KMS-11 (cell line): Measurements from ENCODE around the gene TMEFF2.

Experiments used
- H2AFZ ChIP-seq: fragments of 200-600 bp; sonication (generic); 2 replicates; pipeline ENCODE4 v1.6.1; 2016; ENCODE audit warnings: antibody characterized with exemption, mixed run types, low read depth
- H3K27ac ChIP-seq: fragments of 200-600 bp; sonication (generic); 2 replicates; pipeline ENCODE4 v1.6.1; 2016; ENCODE audit warnings: mild to moderate bottlenecking, mixed run types
- H3K27me3 ChIP-seq: fragments of 200-600 bp; sonication (generic); 2 replicates; pipeline ENCODE4 v1.6.1; 2017; ENCODE audit warnings: mild to moderate bottlenecking, low read depth, mixed run types, moderate library complexity; ENCODE audit not compliant: insufficient read depth
- H3K36me3 ChIP-seq: fragments of 200-600 bp; sonication (generic); 2 replicates; pipeline ENCODE4 v1.6.1; 2017; ENCODE audit warnings: mild to moderate bottlenecking, mixed run types; ENCODE audit not compliant: insufficient read depth
- H3K4me1 ChIP-seq: fragments of 200-600 bp; sonication (generic); 2 replicates; pipeline ENCODE4 v1.6.1; 2016; ENCODE audit warnings: mild to moderate bottlenecking, low read depth, mixed run types; ENCODE audit not compliant: poor library complexity, severe bottlenecking
- H3K4me2 ChIP-seq: fragments of 200-600 bp; sonication (generic); 2 replicates; pipeline ENCODE4 v1.7.0; 2016; ENCODE audit warnings: mild to moderate bottlenecking, mixed run types
- H3K4me3 ChIP-seq: fragments of 200-600 bp; sonication (generic); IDR thresholded peaks from 2 replicates; pipeline ENCODE4 v1.6.1; 2017; ENCODE audit warnings: low read depth, low read length, mixed read lengths; ENCODE audit not compliant: insufficient read depth
- H3K79me2 ChIP-seq: fragments of 200-600 bp; sonication (generic); 2 replicates; pipeline ENCODE4 v1.6.1; 2016; ENCODE audit warnings: low read depth, mixed run types; ENCODE audit not compliant: insufficient read depth
- H3K9ac ChIP-seq: fragments of 200-600 bp; sonication (generic); 2 replicates; pipeline ENCODE4 v1.6.1; 2016; ENCODE audit warnings: mild to moderate bottlenecking, mixed run types
- H4K20me1 ChIP-seq: fragments of 200-600 bp; sonication (generic); 2 replicates; pipeline ENCODE4 v1.6.1; 2016; ENCODE audit warnings: mild to moderate bottlenecking, mixed run types; ENCODE audit not compliant: insufficient read depth
- TF ChIP-seq, protein P1 (sequence below): fragments of 200-600 bp; sonication (generic); conservative IDR thresholded peaks from 2 replicates; pipeline ENCODE4 v1.6.1; 2017; ENCODE audit warnings: low read depth, mild to moderate bottlenecking, antibody characterized with exemption, low read length, moderate library complexity, mixed read lengths

TMEFF2 gene

DNA sequence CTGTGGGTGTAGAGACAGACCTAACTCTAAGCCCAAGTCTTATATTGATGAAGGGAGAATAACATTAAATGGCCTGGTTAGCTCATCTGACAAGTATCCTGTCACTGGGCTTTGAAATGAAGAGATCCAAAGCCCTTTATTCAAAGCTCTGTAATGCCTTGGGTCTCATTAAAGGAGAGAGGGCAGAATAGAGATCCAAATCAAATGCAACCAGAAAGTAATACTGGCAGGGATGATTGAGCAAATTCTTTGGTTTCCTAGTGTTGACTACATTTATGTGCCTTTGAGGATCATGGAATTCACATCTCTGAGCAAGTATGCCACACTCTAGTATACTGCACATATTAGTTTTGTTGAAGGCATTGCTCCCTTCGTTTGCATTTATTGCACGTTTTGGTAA, 200.0 kb downstream of the TMEFF2 start:
- no peak overlapping the region for H3K4me3 ChIP-seq
- H3K9ac ChIP-seq, result no peak overlapping the region
- H3K4me1 ChIP-seq, result no peaks in the 10 kb centered on the region
- H4K20me1 ChIP-seq, result no peaks in the 10 kb centered on the region
- no peaks in the 10 kb centered on the region for H3K79me2 ChIP-seq
- H2AFZ ChIP-seq, result no peak overlapping the region
- H3K27me3 ChIP-seq, result no peaks in the 10 kb centered on the region
- H3K27ac ChIP-seq, result no peak overlapping the region
- TF ChIP-seq, protein P1, sequence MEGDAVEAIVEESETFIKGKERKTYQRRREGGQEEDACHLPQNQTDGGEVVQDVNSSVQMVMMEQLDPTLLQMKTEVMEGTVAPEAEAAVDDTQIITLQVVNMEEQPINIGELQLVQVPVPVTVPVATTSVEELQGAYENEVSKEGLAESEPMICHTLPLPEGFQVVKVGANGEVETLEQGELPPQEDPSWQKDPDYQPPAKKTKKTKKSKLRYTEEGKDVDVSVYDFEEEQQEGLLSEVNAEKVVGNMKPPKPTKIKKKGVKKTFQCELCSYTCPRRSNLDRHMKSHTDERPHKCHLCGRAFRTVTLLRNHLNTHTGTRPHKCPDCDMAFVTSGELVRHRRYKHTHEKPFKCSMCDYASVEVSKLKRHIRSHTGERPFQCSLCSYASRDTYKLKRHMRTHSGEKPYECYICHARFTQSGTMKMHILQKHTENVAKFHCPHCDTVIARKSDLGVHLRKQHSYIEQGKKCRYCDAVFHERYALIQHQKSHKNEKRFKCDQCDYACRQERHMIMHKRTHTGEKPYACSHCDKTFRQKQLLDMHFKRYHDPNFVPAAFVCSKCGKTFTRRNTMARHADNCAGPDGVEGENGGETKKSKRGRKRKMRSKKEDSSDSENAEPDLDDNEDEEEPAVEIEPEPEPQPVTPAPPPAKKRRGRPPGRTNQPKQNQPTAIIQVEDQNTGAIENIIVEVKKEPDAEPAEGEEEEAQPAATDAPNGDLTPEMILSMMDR, result no peak
- no peak overlapping the region for H3K4me2 ChIP-seq
- H3K36me3 ChIP-seq, result no peaks in the 10 kb centered on the region

DNA sequence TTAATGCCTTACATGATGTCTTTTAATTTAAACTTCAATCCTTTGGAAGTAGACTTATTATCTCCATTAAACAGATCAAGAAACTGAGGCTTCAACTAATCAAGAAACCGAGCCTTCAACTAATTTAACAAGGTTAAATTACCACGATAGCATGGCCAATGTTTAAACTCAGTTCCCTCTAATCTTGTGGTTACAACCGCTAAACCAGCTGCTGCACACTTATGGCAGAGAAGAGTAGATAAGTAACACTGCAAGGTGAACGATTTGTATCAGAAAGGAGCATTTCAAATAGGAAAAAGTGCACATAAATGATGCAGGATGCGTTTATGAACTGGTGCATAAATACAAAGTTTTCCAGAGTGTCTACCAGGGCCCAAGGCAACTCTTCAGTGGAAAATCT, 203.3 kb downstream of the TMEFF2 start:
- H2AFZ ChIP-seq, result no peak overlapping the region
- no peaks in the 10 kb centered on the region for H4K20me1 ChIP-seq
- H3K27me3 ChIP-seq, result no peaks in the 10 kb centered on the region
- H3K79me2 ChIP-seq, result no peaks in the 10 kb centered on the region
- TF ChIP-seq, protein P1, result no peak
- no peaks in the 10 kb centered on the region for H3K4me1 ChIP-seq
- H3K4me3 ChIP-seq, result no peak overlapping the region
- no peak overlapping the region for H3K9ac ChIP-seq
- H3K27ac ChIP-seq, result no peak overlapping the region
- no peak overlapping the region for H3K4me2 ChIP-seq
- H3K36me3 ChIP-seq, result no peaks in the 10 kb centered on the region

DNA sequence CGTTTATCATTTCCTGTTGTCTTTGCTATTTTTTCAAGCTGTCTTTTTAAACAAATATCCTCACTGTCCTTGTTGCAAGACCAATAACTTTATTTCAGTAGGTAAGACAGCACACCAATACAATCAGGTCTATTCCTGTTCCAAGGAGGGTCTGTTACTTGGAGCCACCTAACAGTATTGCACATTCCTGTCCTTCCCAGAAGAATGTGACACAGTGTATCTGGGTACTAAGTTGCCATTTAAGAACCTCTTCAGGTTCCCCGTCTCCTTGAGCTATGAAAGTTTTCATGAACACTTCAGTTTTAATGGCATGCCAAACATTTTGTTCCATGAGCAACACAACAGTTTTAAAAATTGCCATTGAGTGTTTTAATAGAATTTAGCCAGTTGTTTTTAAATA, 209.0 kb downstream of the TMEFF2 start:
- Histone ChIP-seq H3K4me3 (no peak overlapping the region), H3K36me3 (no peaks in the 10 kb centered on the region), H3K4me1 (no peaks in the 10 kb centered on the region), H3K27ac (no peak overlapping the region), H3K4me2 (no peak overlapping the region), H4K20me1 (no peaks in the 10 kb centered on the region), H3K9ac (no peak overlapping the region), H3K79me2 (no peaks in the 10 kb centered on the region), H2AFZ (no peak overlapping the region), H3K27me3 (no peaks in the 10 kb centered on the region)
- TF ChIP-seq, protein P1, result no peak

DNA sequence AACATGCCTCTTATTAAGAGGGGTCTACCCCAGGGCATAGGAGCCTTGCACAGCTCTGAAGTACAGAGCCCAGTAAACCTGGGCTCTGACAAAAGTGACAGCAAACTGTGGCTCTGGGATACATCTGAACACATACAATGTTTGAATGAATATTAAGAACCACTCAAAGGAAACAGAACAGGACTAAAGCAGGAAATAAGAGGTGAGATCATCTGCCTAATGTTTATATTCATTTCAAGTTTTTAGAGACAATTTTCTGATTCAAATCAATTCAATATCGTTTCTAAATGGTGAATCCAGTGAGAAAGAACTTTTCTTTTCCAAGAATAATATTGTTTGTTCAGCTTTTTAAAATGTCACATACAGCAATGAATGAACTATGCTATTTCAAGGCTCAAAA, 211.1 kb downstream of the TMEFF2 start:
- no peaks in the 10 kb centered on the region for H4K20me1 ChIP-seq
- H2AFZ ChIP-seq, result no peak overlapping the region
- H3K79me2 ChIP-seq, result no peaks in the 10 kb centered on the region
- H3K4me1 ChIP-seq, result no peaks in the 10 kb centered on the region
- H3K4me3 ChIP-seq, result no peak overlapping the region
- H3K27ac ChIP-seq, result no peak overlapping the region
- no peak overlapping the region for H3K9ac ChIP-seq
- TF ChIP-seq, protein P1, result no peak
- H3K36me3 ChIP-seq, result no peaks in the 10 kb centered on the region
- H3K4me2 ChIP-seq, result no peak overlapping the region
- no peaks in the 10 kb centered on the region for H3K27me3 ChIP-seq
